ENCODE measurements around the gene TES.

TES gene

DNA sequence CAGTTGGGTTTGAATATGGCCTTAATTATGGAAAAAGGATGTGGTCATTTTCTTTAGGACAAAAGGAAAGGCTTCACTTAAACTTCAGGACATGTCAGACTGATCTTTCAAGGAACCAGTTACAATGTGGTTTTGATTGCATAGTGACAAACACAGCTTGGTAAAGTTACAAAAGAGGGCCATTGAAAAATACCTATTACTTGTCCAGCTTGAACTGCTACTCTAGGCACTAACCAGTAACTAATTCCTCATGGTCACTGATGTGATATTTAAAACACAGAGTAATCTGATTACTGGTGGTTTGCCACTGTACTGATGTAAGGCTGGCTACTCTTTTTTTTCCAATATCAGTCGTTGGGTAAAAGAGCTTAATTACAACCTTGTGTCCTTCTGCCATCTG is 22.6 kb downstream of the TES start:
- H3K4me3 ChIP-seq (ENCODE audit: low read depth, low read length): no peak overlapping the region
- TF ChIP-seq, protein P1, sequence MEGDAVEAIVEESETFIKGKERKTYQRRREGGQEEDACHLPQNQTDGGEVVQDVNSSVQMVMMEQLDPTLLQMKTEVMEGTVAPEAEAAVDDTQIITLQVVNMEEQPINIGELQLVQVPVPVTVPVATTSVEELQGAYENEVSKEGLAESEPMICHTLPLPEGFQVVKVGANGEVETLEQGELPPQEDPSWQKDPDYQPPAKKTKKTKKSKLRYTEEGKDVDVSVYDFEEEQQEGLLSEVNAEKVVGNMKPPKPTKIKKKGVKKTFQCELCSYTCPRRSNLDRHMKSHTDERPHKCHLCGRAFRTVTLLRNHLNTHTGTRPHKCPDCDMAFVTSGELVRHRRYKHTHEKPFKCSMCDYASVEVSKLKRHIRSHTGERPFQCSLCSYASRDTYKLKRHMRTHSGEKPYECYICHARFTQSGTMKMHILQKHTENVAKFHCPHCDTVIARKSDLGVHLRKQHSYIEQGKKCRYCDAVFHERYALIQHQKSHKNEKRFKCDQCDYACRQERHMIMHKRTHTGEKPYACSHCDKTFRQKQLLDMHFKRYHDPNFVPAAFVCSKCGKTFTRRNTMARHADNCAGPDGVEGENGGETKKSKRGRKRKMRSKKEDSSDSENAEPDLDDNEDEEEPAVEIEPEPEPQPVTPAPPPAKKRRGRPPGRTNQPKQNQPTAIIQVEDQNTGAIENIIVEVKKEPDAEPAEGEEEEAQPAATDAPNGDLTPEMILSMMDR (IDR thresholded peaks at IDR 0.05; ENCODE audit: borderline replicate concordance, insufficient read depth, low read depth, low read length): no peak

DNA sequence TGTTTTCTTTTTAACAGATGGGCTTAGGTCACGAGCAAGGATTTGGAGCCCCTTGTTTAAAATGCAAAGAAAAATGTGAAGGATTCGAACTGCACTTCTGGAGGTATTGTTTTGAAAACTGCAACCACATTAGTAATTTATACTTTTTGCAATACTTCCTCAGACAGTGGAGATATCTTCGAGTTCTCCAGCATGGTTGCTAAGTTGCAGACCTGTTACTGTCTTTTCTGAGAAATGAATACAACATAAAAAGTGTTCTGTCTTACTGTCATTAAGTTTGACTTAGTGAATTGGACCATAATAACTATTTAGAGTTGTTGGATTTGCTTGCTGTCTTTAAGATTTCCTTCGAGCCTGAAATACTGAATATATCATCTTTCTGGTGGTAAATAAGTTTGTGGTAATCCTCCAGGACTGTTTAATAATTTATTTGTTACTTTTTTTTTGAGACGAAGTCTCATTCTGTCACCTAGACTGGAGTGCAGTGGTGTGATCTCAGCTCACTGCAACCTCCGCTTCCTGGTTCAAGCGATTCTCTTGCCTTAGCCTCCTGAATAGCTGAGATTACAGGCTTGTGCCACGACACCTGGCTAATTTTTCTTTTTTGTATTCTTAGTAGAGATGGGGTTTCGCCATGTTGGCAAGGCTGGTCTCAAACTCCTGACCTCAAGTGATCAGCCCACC is 24.3 kb downstream of the TES start:
- H3K4me3 ChIP-seq (ENCODE audit: low read depth, low read length): no peak overlapping the region
- TF ChIP-seq, protein P1 (IDR thresholded peaks at IDR 0.05; ENCODE audit: borderline replicate concordance, insufficient read depth, low read depth, low read length): no peak

DNA sequence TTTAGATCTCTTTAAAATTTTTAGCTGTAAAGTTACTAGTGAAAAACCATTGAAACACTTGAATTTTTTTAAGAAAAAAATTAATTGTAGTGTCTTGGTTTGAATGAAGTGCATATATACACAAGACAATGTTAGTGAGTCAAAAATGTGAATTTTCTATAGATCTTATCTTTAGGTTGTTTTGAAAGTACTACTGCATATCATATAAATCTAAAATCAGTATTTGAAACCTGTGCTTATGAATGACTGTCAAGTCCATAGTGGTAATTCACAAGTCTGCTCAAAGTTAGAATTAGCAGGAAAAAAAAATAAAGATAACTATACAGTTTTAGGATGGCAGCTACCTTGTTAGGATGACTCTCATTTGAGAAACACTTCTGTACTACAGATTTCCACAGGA is 25.0 kb downstream of the TES start:
- no peak overlapping the region for H3K4me3 ChIP-seq (ENCODE audit: low read depth, low read length)
- TF ChIP-seq, protein P1 (IDR thresholded peaks at IDR 0.05; ENCODE audit: borderline replicate concordance, insufficient read depth, low read depth, low read length): no peak

DNA sequence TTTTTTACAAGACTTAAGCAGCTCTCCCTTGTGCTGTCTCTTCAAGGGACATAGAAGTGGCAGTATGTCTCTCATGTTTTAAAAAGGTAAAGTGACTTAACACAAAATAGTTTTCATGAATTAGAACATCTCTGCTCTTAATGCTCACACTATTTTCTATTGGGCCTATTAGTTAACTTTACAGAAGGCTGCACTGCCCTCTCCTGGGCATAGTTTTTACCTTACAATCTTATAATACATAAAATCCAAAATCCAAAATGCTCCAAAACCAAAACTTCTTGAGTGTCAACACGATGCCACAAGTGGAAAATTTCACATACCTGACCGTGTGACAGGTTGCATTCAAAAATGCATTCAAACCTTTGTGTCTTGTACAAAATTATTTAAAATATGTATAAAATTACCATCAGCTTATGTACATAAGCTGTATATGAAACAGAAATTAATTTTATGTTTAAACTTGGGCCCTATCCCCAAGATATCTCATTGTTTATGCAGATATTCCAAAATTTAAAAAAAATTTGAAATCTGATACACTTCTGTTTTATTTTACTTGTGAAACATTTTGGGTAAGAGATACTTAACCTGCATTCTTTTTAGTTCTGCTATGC is 25.8 kb downstream of the TES start:
- H3K4me3 ChIP-seq (ENCODE audit: low read depth, low read length): no peak overlapping the region
- TF ChIP-seq, protein P1 (IDR thresholded peaks at IDR 0.05; ENCODE audit: borderline replicate concordance, insufficient read depth, low read depth, low read length): peak; percentile 24; the same call in 1 of the 2 replicates

DNA sequence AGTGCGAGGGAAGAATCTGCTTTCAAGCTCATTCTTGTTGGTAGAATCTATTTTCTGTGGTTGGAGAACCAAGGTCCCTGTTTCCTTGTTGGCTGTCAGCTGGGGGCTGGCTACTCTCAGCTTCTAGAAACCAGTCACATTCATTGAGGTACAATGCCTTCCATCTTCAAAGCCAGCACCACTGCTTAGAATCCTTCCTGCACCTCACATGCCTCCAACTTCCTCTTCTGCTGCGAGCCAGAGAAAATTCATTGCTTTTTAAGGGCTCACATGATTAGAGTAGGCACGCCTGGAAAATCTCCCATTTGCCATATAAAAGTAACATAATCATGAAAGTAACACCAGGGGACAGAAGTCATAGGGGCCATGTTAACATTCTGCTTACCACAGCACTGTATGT is 28.7 kb downstream of the TES start:
- H3K4me3 ChIP-seq (ENCODE audit: low read depth, low read length): no peak overlapping the region
- TF ChIP-seq, protein P1 (IDR thresholded peaks at IDR 0.05; ENCODE audit: borderline replicate concordance, insufficient read depth, low read depth, low read length): no peak

DNA sequence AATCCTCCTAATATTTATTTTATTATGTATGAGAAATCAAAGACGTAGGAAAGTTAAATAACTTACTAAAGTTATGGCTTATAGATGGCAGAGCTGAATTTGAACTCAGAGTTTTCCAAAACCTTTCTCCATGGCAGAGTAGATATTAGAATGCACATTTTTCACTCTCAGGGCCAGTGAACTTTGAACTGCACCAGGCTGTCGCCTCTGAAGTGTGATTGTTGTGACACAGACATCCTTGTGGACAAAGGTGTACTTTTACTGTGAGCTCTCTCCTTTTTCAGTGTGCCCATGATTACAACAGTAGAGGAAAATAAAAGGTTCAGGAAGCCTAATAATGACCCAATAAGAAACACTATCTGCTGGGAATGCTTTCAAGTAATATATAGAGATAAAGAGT is 29.1 kb downstream of the TES start:
- TF ChIP-seq, protein P1 (IDR thresholded peaks at IDR 0.05; ENCODE audit: borderline replicate concordance, insufficient read depth, low read depth, low read length): no peak
- no peak overlapping the region for H3K4me3 ChIP-seq (ENCODE audit: low read depth, low read length)

Data from GM12875 (cell line).